Loucy (cell line): ENCODE data around the gene CELA1.

Experiments
- H2AFZ ChIP-seq: fragments of 200-600 bp; sonication (generic); 2 replicates; pipeline ENCODE4 v1.6.0; 2016; ENCODE audit warnings: antibody characterized with exemption, mild to moderate bottlenecking, low read length, moderate library complexity
- H3F3A ChIP-seq: fragments of 200-600 bp; 2 replicates; pipeline ENCODE4 v1.6.0; 2016; ENCODE audit warnings: antibody characterized with exemption, low read depth, mild to moderate bottlenecking
- H3K27me3 ChIP-seq: fragments of 200-600 bp; sonication (generic); 2 replicates; pipeline ENCODE4 v1.6.1; 2014; ENCODE audit warnings: low read length, mild to moderate bottlenecking; ENCODE audit not compliant: insufficient read depth, poor library complexity, severe bottlenecking
- H3K36me3 ChIP-seq: fragments of 200-600 bp; sonication (generic); 2 replicates; pipeline ENCODE4 v1.6.1; 2016; ENCODE audit warnings: low read length; ENCODE audit not compliant: insufficient read depth
- H3K4me1 ChIP-seq: fragments of 200-600 bp; sonication (generic); 2 replicates; pipeline ENCODE4 v1.5.1; 2014; ENCODE audit warnings: low read length, mild to moderate bottlenecking; ENCODE audit not compliant: insufficient read depth, poor library complexity, severe bottlenecking
- H3K4me2 ChIP-seq: fragments of 200-600 bp; sonication (generic); 2 replicates; pipeline ENCODE4 v1.6.0; 2014; ENCODE audit warnings: antibody characterized with exemption, low read length, low read depth, mild to moderate bottlenecking; ENCODE audit not compliant: poor library complexity, severe bottlenecking
- H3K4me3 ChIP-seq: fragments of 200-600 bp; sonication (generic); 2 replicates; pipeline ENCODE4 v1.5.1; 2014; ENCODE audit warnings: low read length, mild to moderate bottlenecking, mixed read lengths; ENCODE audit not compliant: poor library complexity, severe bottlenecking
- H3K79me2 ChIP-seq: fragments of 200-600 bp; sonication (generic); 2 replicates; pipeline ENCODE4 v1.6.1; 2014; ENCODE audit warnings: low read length; ENCODE audit not compliant: insufficient read depth
- H3K9ac ChIP-seq: fragments of 200-600 bp; sonication (generic); 2 replicates; pipeline ENCODE4 v1.6.0; 2014; ENCODE audit warnings: mild to moderate bottlenecking, low read depth, low read length, moderate library complexity; ENCODE audit not compliant: poor library complexity, severe bottlenecking
- H3K9me2 ChIP-seq: fragments of 200-600 bp; sonication (generic); replicated peaks from 2 replicates; pipeline ENCODE4 v1.6.1; 2016; ENCODE audit warnings: low read depth, low read length, mixed read lengths
- H3K9me3 ChIP-seq: fragments of 200-600 bp; sonication (generic); 2 replicates; pipeline ENCODE4 v1.6.1; 2014; ENCODE audit warnings: mild to moderate bottlenecking, antibody characterized with exemption, low read length, low read depth; ENCODE audit not compliant: insufficient read depth
- H4K20me1 ChIP-seq: fragments of 200-600 bp; sonication (generic); 2 replicates; pipeline ENCODE4 v1.6.0; 2014; ENCODE audit warnings: antibody characterized with exemption, low read length, mild to moderate bottlenecking; ENCODE audit not compliant: insufficient read depth, poor library complexity, severe bottlenecking
- EZH2phosphoT487 ChIP-seq: fragments of 200-600 bp; IDR thresholded peaks from 2 replicates; pipeline ENCODE4 v1.6.1; 2018; ENCODE audit warnings: antibody characterized with exemption, mild to moderate bottlenecking, moderate library complexity, borderline replicate concordance
- TF ChIP-seq, protein P1 (sequence below): fragments of 200-600 bp; sonication (generic); conservative IDR thresholded peaks from 2 replicates; pipeline ENCODE4 v1.5.1; 2014; ENCODE audit warnings: mild to moderate bottlenecking, antibody characterized with exemption, low read length

CELA1 gene

DNA sequence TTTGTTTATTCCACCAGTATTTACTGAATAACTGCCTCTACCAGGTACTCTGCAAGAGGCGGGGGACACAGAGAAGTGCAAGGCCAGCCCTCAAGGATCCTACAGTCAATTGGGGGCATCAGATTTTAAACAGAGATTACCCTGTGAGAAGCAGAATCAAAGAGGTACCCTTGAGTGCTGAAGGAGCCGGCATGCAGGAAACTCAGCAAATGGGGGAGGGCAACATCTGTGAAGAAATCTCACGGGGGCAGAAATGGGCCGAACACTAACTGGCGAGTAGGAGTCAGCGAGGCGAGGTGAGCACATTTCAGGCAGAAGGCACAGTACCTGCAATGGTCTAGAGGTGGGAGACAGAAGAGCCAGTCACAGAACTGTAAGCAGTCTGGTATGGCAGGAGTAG, 35.7 kb upstream of the CELA1 start:
- Histone ChIP-seq H3K36me3 (no peaks in the 10 kb centered on the region; the same call in 1 of the 2 replicates), H3K9me3 (no peaks in the 10 kb centered on the region), H2AFZ (no peak overlapping the region), H4K20me1 (no peaks in the 10 kb centered on the region), H3K9ac (peak overlapping the region; percentile 22), H3F3A (peaks cover 5% of the 10 kb centered on the region; the same call in 1 of the 2 replicates), H3K9me2 (no peaks in the 10 kb centered on the region), H3K4me3 (no peak overlapping the region), H3K4me2 (peak overlapping the region; percentile 75), H3K27me3 (no peaks in the 10 kb centered on the region), H3K4me1 (peaks cover 83% of the 10 kb centered on the region), H3K79me2 (peaks cover 12% of the 10 kb centered on the region; the same call in 1 of the 2 replicates)
- no peak for TF ChIP-seq EZH2phosphoT487
- TF ChIP-seq, protein P1, sequence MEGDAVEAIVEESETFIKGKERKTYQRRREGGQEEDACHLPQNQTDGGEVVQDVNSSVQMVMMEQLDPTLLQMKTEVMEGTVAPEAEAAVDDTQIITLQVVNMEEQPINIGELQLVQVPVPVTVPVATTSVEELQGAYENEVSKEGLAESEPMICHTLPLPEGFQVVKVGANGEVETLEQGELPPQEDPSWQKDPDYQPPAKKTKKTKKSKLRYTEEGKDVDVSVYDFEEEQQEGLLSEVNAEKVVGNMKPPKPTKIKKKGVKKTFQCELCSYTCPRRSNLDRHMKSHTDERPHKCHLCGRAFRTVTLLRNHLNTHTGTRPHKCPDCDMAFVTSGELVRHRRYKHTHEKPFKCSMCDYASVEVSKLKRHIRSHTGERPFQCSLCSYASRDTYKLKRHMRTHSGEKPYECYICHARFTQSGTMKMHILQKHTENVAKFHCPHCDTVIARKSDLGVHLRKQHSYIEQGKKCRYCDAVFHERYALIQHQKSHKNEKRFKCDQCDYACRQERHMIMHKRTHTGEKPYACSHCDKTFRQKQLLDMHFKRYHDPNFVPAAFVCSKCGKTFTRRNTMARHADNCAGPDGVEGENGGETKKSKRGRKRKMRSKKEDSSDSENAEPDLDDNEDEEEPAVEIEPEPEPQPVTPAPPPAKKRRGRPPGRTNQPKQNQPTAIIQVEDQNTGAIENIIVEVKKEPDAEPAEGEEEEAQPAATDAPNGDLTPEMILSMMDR: no peak

DNA sequence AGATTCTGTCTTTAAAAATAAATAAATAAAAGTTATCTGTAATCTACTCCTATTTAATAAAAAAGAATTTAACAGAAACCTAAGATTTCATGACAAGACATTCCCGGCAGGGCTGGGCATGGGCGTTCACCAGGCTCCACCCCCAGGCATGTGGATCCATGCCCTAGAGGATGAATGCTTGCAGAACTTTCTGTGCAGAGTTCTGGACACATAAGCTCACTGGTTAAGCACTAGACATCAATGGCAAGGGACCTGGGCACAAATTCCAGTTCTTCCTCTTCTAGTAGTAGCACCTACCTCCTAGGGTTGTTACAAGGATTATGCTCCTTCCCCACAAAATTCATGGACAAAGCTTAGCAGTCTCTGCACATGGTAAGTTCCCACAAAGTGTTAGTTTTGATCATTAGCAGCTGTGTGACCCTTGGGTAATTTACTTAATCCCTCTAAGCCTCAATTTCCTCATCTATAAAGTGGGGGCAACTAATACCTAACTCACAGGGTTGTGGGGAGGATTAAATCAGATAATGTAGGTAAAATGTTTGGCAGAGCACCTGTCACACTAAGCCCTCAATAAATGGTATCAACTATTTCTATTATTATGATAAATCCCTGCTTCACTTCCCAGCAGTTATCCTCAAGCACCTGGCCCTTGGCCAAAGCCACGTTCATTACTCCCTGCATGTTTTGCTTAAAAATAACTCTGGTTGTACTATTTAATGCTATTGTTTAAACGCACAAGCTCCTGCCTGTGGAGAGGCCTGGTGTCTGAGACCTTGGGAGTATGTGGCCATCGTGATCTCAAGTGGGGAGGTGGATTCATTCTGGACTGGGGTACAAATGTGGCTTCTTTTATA, 35.0 kb upstream of the CELA1 start:
- TF ChIP-seq, protein P1: no peak
- TF ChIP-seq EZH2phosphoT487: no peak
- Histone ChIP-seq H3K9me2 (no peaks in the 10 kb centered on the region), H4K20me1 (no peaks in the 10 kb centered on the region), H3K4me1 (peaks cover 77% of the 10 kb centered on the region), H3K9me3 (no peaks in the 10 kb centered on the region), H3F3A (peaks cover 5% of the 10 kb centered on the region; the same call in 1 of the 2 replicates), H3K79me2 (peaks cover 12% of the 10 kb centered on the region; the same call in 1 of the 2 replicates), H3K9ac (no peak overlapping the region), H2AFZ (no peak overlapping the region), H3K36me3 (peaks cover 4% of the 10 kb centered on the region; the same call in 1 of the 2 replicates), H3K4me3 (no peak overlapping the region), H3K27me3 (no peaks in the 10 kb centered on the region), H3K4me2 (peak overlapping the region; percentile 75)

DNA sequence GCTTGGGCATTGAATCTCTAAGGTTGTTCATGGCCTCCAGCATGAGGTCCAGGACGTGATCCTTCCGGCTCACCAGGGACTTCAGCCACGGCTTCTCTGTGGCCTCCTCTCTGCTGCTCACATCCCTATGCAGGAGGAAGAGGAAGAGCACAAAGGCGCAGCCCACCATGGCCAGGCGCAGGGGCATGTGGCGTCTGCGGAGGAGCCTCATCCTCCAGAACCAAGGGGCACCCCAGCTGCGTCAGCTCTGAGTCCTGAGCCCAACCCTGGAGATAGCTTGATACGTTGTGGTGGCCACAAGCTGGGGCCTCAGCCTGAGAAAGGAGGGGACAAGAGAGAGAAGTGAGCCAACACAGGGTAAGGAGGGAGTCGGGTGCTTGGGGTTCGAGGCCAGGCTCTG, 33.1 kb upstream of the CELA1 start:
- Histone ChIP-seq H3K9ac (no peak overlapping the region), H3K9me2 (no peaks in the 10 kb centered on the region), H4K20me1 (no peaks in the 10 kb centered on the region), H3K4me2 (no peak overlapping the region), H3K36me3 (peaks cover 4% of the 10 kb centered on the region; the same call in 1 of the 2 replicates), H3K4me1 (peaks cover 67% of the 10 kb centered on the region), H3K79me2 (peaks cover 6% of the 10 kb centered on the region; the same call in 1 of the 2 replicates), H2AFZ (no peak overlapping the region), H3K9me3 (no peaks in the 10 kb centered on the region), H3K27me3 (no peaks in the 10 kb centered on the region), H3K4me3 (no peak overlapping the region), H3F3A (peaks cover 5% of the 10 kb centered on the region; the same call in 1 of the 2 replicates)
- TF ChIP-seq, protein P1: no peak
- no peak for TF ChIP-seq EZH2phosphoT487
